Brain pericyte (primary cell): ENCODE data around the gene ABCA2.
"Not testable (repeated sequence)": the region's sequence is repeated elsewhere in the genome, so short reads cannot be mapped to it uniquely, and the experiment has no call there.

Experiments
- DNase-seq: peaks from one replicate; pipeline ENCODE4 v3.0.0-alpha.2; 2012; ENCODE audit warnings: low read depth, low spot score

ABCA2 gene

DNA sequence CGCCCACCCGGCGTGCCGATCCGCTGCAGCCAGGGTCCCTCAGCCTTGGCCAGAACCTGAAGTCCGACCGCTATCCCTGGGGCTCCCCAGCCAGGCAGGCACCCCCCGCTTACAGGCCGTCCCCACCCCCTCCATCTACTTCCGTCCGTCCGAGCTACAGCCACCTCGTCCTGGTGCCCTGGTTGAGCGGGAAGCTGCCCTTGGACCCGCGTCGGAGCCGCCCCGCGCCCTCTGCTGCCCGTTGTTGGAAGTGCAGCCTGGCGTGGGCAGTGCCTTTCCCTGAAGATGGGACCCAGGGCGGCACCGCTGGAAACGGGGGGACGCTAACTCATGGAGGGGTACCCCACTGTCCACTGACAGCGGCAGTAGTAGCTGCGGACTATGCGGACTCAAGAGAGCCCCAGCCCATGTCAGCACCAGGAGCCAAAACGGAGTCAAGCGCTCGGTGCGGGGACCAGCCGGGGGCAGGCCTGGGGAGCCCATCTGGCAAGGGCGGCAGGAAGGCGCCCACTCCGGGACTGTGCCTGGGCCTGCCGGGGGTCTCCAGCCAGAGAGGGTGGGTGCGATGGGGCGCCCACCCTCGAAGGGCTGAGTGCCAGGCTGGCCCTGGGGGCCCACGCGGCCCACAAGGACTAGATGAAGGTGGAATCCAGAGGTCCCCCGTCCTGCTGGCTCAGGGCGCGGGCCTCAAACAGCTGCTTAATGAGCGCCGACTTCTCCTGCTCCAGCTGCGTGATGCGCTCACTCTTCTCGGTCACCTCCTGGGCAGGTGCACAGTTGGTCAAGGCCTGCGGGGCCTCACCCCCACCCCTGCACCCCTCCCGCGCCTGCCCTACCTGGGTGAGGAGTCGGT lies 36.2 kb upstream of the ABCA2 start:
- DNase-seq: no peak

DNA sequence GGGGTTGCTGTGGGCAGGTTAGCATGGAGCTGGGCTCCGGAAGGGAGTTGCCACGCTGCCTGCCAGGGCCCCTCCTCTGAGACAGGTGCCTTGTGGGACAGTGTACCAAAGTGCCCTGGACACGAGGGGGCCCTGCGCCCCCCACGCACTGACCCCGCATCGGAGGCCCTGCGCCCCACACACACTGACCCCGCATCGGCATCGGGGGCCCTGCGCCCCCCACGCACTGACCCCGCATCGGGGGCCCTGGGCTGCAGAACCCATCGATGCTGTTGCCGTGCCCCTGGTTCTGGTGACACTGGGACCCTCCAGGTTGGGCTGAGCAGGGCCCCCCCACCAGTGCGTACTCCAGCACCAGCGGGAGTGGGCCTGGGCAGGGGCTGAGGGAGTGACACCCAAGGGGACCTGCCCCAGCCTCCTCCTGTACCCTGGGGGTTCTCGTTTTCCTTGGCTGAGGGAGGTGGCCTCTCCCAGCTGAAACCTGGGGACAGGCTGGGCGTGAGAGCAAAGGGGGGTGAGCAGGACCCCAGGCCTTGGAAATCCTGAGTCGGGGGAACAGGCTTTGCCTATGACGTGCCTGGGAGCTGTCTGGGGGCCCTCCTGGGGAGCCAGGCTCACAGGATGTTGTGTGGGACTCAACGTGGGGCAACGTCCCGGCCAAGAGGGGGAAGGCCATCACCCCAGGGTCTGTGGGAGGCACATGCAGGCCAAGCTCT lies 35.4 kb upstream of the ABCA2 start:
- DNase-seq: no peak

DNA sequence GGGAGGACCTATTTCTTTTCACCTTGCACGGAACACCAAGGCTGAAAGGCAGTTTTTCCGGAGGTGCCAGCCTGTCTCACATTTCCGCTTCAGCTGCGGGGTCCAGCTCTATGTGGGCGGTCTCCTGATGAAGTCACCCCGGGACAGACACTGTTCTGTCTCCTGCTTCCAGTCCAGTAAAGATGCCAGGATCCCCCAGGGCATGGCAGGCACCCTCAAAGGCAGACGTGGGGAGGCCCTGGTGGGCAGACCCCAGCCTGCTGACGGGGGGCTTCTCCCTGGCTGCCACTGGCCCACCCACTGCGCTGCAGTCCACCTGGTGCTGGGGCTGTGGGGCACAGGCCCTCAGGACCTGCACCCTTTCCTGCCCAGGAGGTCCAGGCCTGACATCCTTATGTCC lies 34.8 kb upstream of the ABCA2 start:
- not testable (repeated sequence) for DNase-seq

DNA sequence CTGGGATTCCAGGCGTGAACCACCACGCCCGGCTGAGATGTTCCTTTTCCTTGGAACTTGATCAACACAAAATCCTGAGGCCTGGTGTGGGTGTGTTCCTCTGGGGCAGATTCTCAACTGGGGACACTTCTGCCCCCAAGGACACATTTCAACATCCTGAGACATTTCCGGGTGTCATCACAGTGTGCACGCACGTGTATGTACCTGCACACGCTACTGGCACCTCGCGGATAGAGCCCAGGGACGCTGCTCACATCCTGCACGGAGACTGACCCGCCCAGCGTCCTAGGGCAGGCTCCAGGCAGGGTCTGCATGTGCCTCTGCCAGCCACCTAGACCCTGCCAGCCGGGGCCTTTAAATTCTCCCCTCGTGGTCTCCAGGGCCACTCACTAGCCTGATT lies 34.3 kb upstream of the ABCA2 start:
- no peak for DNase-seq

DNA sequence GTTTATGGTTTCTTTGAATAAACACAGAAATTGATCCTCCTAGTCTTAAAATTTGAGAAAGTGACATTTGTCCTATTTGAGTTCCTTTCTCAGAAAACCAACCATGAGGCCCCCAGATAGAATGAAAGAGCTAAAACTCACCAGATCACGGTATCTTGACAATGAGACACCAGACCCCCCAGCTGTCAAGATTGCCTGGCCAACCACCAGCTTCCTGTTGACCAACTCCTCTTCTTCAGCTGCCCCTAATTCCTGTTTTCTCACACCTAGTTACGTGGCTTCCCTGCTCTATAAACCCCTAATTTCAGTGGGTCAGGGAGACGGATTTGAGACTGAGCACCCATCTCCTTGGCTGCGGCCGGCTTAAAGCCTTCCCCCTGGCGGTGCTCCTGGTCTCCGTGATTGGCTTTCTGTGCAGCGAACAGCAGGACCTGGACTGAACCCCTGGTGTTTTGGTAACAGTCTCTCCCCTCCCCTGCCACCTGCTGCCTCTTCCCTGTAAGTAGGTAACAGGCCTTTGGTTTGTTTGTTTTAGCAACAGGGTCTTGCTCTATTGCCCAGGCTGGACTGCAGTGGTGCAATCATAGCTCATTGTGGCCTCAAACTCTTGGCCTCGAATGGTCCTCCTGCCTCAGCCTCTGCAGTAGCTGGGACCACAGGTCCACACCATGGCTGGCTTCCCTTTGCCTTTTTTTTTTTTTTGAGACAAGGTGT lies 30.6 kb upstream of the ABCA2 start:
- DNase-seq: no peak

DNA sequence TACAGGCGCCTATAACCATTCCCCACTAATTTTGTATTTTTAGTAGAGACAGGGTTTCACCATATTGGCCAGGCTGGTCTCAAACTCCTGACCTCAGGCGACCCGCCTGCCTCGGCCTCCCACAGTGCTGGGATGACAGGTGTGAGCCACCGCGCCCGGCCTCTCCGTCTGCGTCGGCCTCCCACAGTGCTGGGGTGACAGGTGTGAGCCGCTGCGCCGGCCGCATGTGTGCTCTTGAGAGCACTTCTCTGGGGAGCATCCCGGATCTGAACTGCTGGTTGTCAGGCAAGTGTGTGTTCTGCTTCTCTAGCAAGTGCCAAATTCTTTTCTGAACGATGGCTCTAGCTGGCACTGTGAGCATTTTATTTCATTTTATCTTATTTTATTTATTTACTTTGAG lies 29.5 kb upstream of the ABCA2 start:
- no peak for DNase-seq

DNA sequence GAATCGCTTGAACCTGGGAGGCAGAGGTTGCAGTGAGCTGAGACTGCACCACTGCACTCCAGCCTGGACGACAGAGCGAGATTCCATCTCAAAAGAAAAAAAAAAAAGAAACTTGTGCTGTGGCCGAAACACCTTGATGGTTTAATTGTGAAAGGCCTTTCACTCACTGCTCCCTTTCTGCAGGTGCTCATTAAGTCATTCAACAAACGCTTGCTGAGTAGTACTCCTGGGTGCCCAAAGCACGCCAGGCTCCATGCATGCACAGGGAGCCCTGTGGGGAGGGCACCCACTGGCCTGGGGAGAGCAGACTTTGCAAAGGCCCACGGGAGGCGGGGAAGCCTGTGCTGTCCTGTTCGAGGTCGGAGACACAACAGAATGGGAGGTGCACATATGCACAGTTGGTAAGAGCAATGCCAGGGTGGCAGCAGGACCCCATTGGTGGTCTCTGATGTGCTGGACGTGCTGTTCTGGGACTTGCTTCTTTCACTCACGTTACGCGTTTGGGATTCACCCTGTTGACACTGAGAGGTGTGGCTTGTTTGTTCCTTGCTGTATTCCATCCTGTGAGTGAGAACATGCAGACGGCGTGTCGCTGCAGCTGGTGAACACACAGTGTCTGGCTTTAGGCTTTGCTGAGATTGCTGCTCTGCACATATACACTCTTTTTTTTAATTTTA lies 28.8 kb upstream of the ABCA2 start:
- DNase-seq: no peak

DNA sequence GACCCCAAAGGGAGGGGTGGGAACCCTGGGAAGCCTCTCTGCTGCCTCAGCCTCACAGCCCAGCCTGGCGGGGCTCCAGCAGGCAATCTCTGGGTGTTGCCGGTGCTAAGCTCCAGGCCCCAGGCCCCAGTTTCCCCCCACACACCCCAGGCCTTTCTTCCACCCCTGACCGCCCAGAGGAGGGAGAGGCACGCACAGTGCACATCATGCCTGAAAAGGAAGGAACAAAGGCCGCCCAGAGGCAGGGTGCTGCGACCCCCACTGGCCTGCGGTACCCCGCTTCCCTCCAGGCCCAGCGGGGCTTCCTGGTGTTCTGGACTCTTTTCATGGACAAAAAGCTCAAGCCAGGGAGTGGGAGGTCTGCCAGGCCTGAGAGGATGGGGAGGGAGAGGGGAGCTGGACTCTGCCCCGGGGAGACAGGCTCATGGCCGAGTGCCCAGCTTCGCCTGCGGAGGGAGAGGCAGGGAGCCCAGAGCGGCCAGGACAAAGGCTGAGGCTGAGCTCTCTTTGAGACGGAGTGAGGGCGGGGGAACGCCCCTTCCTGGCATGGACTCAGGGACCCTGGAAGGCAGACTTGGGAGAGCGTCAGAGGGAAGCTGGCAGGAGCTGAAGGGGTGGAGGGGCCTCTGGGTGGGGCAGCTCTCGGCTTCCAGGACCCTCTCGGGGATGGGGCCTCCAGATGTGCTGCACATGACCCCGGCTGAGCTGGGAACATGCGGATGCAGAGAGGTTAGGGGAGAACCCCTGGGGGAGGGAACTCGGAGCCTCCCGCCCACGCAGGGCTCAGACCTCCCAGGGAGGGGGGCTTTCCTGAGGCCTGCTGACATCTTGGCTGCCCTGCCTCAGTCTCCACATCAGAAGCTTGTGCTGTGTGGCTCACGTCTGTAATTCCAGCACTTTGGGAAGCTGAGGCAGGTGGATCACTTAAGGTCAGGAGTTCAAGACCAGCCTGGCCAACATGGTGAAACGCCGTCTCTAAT lies 27.6 kb upstream of the ABCA2 start:
- peak; percentile 77 for DNase-seq

DNA sequence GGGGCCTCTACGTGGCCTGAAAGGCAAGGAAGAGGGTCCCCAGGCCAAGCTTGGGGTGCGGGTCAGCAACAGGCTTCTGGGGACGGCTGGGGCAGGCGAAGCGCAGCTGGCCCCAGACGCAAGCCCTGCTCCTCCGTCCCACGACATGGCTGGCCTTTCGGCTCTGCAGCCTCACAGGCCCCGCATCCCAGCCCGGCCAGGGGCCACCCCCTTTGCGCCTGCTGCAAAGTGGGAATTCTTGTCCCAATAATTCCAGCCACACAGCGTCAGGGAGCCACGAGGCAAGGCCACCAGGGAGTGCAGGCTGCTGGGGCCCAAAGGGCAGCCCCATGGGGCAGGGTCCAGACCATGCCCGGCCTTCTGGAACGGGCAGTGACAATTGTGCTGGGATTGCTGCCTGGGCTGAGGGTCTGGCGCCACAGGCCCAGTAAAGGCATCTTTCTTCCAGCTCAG lies 26.9 kb upstream of the ABCA2 start:
- DNase-seq: no peak

DNA sequence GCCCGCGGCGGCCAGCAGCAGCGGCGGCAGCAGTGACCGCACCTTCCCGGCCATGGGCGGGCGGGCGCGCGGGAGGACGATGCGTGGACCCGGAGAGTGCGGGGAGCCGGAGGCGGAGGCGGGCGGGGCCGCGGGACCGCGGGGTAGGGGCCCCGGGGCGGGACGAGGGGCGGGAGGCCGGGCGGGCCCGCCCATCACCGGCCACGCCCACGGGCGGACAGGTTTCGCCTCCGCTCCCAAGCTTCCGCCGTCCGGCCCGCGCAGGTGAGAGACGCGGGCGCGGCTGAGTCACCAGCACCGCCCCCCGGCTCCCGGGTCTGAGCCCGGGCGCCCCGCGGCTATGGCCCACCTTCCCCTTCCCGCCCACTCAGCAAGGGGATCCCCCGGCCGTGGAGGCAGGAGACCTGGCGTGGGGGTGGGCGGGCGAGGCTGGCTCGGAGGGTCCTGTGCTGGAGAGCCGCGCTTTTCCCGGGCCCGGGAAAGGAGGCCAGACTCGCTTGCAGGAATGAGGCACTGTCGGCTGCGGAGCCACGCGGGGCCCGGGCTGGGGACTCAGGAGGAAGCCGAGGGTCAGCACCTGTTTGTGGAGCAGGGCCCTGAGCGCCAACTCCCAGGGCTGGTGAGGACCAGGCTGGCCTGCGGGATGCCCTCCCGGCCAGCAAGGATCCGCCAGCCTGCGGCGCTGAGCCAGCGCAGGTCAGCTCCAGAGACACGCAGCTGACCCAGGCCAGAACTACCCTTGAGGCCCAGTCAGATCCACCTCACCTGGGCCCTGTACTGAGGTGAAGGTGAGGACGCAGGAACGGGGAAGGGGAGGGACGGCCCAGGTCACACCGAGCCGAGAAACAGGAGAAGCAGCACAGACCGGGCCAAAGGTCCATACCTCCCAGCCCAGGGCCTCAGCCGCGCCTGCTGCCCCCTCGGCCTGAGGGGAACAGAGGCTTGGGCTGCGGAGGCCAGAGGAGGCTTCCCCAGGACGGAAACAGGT lies 26.2 kb upstream of the ABCA2 start, which contains the start of gene ENTPD2:
ENTPD2 (minus strand) TSS at position 118 of the 988 bp plus-strand sequence; CDS start at position 54, 64 bp downstream.
- DNase-seq: no peak

DNA sequence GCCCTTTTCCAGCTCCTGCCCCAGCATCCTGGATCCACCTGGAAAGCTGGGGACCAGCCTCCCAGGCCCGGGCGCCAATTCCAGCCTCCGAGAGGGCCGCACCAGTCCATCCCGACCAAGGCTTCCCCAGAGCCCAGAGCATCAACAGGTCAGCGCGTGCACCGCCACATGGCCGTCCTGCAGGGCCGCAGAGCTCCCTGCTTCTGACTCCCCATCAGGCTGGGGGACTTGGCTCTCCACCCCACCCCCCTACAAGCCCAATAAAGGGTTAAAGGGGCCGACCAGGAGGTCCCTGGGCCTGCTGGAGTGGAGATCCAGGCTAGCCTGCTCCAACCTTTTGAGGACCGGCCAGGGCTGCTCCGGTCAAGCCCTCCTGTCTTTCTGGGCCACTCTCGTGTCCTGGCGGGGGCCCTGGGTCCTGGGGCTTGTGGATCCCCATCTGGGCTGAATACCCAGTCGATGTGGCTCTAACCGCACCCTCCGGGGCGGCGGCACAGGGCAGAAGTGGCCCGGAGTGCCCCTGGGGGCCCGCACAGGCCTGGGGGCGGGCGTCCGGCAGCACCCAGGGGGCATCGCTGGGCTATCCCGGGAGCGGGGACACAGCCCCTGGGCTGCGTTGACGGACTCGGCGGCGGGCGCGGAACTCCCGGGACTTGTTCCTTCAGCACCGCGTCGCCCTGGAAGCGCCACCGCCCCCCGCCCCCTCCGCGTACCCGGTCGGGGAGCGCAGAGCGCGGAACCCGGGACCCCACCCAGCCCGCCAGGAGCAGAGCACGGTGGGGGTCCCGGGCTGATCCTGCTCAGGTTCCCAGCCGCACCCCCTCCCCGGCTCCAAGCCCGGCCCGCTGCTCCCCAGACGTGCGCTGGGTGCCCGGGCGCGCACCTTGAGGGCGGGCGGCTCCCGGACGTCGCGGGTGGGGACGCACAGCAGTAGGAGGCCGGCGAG lies 25.2 kb upstream of the ABCA2 start:
- no peak for DNase-seq

DNA sequence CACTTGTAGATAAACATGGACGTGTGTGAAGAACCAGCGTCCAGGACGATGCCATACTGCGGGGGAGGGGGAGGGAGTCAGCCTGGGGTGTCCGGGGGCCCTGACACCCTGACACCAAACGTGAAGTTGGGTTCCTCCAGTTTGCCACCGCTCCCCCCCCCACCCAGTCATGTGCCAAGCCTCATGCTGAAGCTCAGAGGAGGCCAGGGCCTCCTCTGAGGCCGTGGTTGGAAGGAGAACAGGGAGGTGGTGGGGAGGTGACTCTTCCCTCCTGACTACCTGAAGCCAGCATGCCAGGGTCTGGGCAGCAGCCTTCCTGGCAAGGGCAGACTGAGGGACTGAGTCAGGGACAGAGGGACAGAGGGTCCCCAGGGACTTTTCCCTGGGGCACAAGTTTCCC lies 24.3 kb upstream of the ABCA2 start:
- DNase-seq: no peak

DNA sequence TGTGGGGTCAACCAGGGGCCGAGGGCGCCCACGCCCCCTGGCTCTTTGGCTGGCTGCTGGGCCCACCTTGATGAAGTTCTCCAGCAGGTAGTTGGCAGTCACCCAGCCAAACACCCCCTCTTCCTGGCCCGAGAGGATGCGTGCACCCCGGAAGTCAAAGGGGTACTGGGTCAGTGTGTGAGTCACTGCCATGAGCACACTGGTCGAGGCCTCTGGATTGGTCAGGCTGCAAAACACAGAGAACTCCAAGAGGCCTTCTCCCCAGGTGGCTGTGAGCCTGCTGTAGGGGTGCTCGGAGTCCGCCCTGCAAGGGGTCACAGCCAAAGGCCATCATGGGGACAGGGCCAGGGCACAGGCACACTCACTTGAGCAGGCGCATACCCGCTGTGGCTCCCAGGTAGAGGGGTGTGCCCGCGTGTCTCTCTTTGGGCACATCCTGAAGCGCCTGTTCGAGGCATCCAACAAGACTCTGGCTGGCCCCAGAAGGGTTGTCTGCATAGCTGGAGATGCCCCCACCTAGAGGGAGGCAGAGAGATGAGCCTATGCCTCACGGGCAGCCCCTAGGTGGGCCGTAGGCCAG lies 23.2 kb upstream of the ABCA2 start:
- no peak for DNase-seq

DNA sequence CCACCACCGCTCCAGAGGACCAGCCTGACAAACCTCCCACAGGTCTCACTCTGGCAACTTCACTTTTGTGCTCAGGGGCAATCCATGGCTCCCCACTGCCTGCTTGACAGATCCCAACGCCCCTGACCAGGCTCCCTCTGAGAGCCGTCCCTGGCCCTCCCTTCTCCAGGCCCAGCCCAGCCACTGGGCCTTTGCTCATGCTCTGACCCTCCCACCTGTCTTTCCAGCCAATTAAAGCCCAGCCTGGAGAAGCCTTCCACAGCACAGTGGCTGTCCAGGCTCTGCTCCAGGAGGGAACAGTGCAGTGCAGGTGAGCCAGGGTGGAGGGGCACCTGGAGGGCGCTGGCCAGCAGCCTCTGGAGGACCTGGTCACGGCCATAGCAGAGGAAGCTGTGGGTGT lies 22.5 kb upstream of the ABCA2 start:
- no peak for DNase-seq

DNA sequence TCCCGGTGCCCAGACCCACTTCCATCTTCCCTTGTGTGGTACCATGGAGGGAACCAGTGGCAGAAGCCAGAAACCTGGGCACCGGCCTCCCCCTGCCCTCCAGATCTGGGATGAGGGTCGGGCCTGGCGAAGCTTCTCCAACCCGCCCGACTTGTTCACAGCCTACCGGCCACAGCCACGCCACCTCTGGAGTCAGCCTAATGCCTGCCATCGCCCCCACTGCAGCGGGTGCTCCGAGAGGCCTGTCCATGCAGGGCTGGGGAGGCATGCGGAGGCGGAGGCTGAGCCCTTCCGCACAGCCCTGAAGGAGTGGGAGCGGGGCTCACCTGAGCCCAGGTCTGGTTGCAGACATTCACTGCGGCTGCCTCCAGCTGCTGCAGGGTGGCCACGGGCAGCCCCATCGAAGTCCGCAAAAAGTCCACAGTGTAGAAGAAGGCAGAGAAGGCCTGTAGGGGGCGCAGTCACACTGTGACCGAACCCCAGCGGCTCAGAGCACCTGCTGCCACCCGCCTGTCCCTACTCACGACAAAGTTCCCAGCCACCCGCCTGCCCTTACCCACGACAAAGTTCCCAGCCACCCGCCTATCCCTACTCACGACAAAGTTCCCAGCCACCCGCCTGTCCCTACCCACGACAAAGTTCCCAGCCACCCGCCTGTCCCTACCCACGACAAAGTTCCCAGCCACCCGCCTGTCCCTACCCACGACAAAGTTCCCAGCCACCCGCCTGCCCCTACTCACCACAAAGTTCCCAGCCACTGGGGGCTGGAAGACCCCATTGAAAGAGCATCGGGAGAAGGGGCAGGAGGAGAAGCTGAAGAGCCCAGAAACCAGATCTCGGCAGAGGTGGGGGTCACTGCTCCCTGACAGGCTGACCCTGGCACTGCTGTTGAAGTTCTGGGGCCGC lies 21.8 kb upstream of the ABCA2 start:
- DNase-seq: no peak

DNA sequence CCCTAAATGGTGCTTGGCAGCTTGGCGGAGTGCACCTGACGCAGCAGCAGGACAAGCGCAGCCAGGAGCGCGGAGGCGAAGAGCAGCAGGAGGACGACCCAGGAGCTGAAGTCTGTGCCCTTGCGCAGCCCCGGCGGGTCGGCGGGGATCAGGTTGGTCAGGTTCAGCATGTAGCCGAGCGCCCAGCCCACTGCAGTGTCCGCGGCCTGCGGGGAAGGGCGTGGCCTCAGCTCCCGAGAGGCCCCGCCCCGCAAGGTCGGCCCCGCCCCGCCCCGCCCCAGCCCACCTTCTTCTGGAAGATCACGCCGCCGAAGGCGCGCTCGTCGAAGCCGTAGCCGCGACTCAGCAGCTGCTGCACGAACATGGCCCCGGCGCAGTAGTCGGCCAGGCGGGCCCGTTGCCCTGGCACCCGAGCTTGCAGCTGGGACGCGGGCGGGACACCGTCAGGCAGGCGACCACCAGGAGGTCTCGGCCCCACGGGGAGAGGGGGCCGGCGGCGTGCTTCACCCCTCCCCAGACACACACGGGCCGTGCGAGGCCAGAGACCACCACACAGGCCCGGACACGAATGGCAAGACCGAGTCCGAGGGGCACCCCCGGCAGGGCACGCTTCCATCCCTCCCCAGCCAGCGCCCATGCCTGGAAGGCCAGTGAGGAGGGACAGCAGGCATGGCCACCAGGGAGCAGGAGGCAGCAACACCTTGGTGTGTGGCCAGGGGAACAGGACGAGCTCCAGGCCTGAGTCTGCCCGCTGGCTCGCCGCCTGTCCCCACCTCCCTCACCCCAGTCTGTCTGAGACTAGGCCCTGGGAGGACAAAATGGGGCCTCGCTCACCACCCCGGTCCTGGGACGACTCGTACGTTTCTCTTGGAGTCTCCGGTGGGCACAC lies 20.9 kb upstream of the ABCA2 start:
- no peak for DNase-seq
